ENCODE measurements around the gene PROP1.
"Not testable (repeated sequence)": the region's sequence is repeated elsewhere in the genome, so short reads cannot be mapped to it uniquely, and the experiment has no call there.

PROP1 gene

GRCh38 chr5:177982072-177982727 lies 13.8 kb downstream of the PROP1 start:
- DNase-seq, result peak; percentile 59

GRCh38 chr5:177981296-177982071 lies 14.6 kb downstream of the PROP1 start:
- peak; percentile 37 for DNase-seq

- DNase-seq, result peak; percentile 54
Observed at GRCh38 chr5:177980743-177981151, 15.3 kb downstream of the PROP1 start.

- DNase-seq, result peak; percentile 7
Observed at GRCh38 chr5:177977600-177977999, 18.4 kb downstream of the PROP1 start.

- peak; percentile 8 for DNase-seq
Observed at GRCh38 chr5:177973066-177973635, 22.9 kb downstream of the PROP1 start.

- DNase-seq, result no peak
Observed at GRCh38 chr5:177972613-177973012, 23.4 kb downstream of the PROP1 start.

GRCh38 chr5:177972014-177972413 lies 24.0 kb downstream of the PROP1 start:
- peak; percentile 6 for DNase-seq

- peak; percentile 13 for DNase-seq
Observed at GRCh38 chr5:177968661-177969211, 27.3 kb downstream of the PROP1 start.

- DNase-seq, result no peak
Observed at GRCh38 chr5:177967221-177967887, 28.7 kb downstream of the PROP1 start.

- peak; percentile 7 for DNase-seq
Observed at GRCh38 chr5:177966839-177967166, 29.2 kb downstream of the PROP1 start.

GRCh38 chr5:177966009-177966838 lies 29.8 kb downstream of the PROP1 start:
- DNase-seq, result peak; percentile 22

GRCh38 chr5:177964471-177964870 lies 31.6 kb downstream of the PROP1 start:
- DNase-seq, result no peak

- DNase-seq, result no peak
Observed at GRCh38 chr5:177963966-177964365, 32.1 kb downstream of the PROP1 start.

GRCh38 chr5:177959315-177959714 lies 36.7 kb downstream of the PROP1 start:
- DNase-seq, result no peak

- no peak for DNase-seq
Observed at GRCh38 chr5:177958696-177959095, 37.3 kb downstream of the PROP1 start.

- no peak for DNase-seq
Observed at GRCh38 chr5:177957241-177957640, 38.8 kb downstream of the PROP1 start.

GRCh38 chr5:177953101-177953500 lies 42.9 kb downstream of the PROP1 start:
- not testable (repeated sequence) for DNase-seq

- DNase-seq, result not testable (repeated sequence)
Observed at GRCh38 chr5:177949656-177950055, 46.4 kb downstream of the PROP1 start.

- not testable (repeated sequence) for DNase-seq
Observed at GRCh38 chr5:177949065-177949464, 47.0 kb downstream of the PROP1 start.

GRCh38 chr5:177947912-177948311 lies 48.1 kb downstream of the PROP1 start:
- DNase-seq, result not testable (repeated sequence)

GRCh38 chr5:177945601-177946283 lies 50.3 kb downstream of the PROP1 start:
- not testable (repeated sequence) for DNase-seq

GRCh38 chr5:177945145-177945544 lies 50.9 kb downstream of the PROP1 start:
- not testable (repeated sequence) for DNase-seq
